ENCODE measurements around the gene CTRL.
A peak's percentile ranks its signal among the peaks of the same experiment; 100 is the strongest.
"Not testable (repeated sequence)": the region's sequence is repeated elsewhere in the genome, so short reads cannot be mapped to it uniquely, and the experiment has no call there.

Gene CTRL

DNA sequence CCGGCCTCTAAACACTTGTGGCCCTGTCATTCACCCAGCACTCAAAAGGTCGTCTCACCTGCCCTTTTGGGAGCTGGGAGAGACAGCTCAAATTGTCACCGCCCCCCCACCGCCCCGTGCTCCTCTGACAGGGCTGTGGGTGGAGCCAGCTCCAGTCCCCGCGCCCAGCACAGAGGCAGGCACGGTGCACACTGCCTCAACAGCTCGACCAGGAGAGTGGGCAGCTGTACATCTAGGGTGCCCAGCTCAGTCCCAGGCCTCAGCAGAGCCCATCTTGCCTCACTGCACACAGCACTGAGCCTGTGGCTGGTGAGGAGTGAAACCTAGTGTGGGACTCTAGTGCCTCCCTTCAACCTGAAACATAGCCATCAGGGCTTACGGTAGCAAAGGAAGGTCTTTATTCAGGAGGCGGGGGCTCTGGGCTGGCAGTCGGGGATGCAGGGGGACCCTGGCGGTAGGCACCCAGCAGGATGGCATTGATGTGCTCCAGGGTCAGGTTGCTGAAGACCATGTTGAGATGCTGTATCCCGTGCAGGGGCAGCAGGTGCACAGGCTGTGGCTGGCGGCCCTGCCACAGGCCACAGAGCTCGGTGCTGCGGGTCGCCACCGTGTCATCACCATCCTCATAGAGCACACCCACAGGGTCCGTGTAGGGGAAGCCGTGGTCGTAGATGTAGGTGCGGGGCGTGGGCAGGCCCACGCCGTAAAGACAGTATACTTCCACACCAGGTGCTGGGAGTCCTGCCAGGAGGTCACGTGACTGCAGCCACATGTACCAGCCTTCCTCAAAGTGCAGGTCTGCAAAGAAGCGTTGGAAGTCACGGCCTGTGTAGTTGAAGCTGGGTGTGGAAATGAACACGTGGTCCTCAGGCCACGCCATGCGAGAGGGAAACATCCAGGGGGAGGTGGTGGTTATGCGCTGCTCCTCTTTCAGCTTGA lies 8.1 kb upstream of the CTRL start:
- ChIA-PET POLR2A (interaction anchor here (1.1 kb wide), 1 partner anchor 8 kb away, joined by 3 read pairs; no protein-coding TSS in a partner anchor), CTCF (interaction anchor here (0.7 to 4.3 kb wide), 8 partner anchors 7 to 272 kb away, joined by 3 to 34 read pairs (median 9); partner anchors contain the start of gene NRN1L)
- TF ChIP-seq, protein P1, sequence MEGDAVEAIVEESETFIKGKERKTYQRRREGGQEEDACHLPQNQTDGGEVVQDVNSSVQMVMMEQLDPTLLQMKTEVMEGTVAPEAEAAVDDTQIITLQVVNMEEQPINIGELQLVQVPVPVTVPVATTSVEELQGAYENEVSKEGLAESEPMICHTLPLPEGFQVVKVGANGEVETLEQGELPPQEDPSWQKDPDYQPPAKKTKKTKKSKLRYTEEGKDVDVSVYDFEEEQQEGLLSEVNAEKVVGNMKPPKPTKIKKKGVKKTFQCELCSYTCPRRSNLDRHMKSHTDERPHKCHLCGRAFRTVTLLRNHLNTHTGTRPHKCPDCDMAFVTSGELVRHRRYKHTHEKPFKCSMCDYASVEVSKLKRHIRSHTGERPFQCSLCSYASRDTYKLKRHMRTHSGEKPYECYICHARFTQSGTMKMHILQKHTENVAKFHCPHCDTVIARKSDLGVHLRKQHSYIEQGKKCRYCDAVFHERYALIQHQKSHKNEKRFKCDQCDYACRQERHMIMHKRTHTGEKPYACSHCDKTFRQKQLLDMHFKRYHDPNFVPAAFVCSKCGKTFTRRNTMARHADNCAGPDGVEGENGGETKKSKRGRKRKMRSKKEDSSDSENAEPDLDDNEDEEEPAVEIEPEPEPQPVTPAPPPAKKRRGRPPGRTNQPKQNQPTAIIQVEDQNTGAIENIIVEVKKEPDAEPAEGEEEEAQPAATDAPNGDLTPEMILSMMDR (IDR thresholded peaks at IDR 0.05; ENCODE audit: insufficient read depth, low read length, missing control alignments): no peak
- H3K4me3 ChIP-seq (ENCODE audit: low read depth, low read length): no peak overlapping the region
- no peak for DNase-seq (ENCODE audit: low read depth, low spot score)

DNA sequence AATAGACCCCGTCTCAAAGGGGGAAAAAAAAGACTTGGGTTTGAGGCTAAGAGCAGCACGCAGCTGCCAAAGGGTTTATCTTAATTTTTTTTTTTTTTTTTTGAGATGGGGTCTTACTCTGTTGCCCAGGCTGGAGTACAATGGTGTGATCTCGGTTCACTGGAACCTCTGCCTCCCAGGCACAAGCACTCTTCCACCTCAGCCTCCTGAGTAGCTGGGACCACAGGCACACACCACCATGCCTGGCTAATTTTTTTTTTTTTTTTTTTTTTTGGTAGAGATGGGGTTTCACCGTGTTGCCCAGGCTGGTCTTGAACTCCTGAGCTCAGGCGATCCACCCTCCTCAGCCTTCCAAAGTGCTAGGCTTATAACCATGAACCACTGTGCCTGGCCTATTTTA lies 6.1 kb upstream of the CTRL start:
- H3K4me3 ChIP-seq (ENCODE audit: low read depth, low read length); DNase-seq (ENCODE audit: low read depth, low spot score): not testable (repeated sequence)
- ChIA-PET POLR2A (interaction anchor here (0.8 kb wide), 1 partner anchor 10 kb away, joined by 6 read pairs; no protein-coding TSS in a partner anchor), CTCF (interaction anchor here (1.2 to 16.7 kb wide), 3 partner anchors 9 to 122 kb away, joined by 3 to 227 read pairs (median 6); no protein-coding TSS in a partner anchor)

DNA sequence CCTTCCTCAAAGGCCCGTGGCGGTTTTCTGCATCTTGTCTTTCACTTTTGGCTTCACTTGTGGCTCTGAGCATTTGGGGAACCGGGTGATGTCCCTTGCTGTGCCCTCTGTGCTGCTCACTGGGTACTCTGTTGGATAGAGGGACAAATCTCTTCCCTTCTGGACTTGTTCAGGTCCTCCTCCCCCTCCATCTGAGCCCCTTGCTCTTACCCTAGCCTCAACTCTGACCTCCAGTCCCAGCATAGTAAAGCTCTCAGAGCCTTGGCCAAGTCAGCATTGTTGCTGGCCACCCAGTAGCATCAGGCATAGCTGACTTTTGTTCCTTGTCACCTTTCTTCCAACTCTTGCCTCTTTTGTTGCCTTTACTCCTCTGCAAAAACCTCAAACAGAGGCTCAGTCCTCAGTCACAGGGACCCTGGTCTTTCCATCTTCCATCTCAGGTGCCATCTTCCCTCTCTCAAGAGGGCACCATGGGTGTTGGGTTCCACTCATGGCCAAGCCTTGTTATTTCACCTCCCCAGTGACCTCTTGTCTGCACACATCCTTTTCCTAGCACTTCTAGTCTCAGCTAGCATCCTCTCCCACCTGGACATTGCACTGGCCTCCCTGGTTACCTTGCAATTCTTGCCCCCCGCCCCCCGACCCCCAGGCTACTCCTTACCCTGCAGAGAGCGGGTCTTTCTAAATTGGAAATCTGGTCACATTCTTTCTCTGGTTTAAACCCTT lies 5.4 kb upstream of the CTRL start:
- TF ChIP-seq, protein P1 (IDR thresholded peaks at IDR 0.05; ENCODE audit: insufficient read depth, low read length, missing control alignments): no peak
- DNase-seq (ENCODE audit: low read depth, low spot score): no peak
- POLR2A ChIA-PET: interaction anchor here (0.8 to 1.8 kb wide), 3 partner anchors 11 to 23 kb away, joined by 3 to 11 read pairs (median 6); no protein-coding TSS in a partner anchor
- CTCF ChIA-PET: interaction anchor here (0.9 to 16.7 kb wide), 7 partner anchors 9 to 416 kb away, joined by 3 to 227 read pairs (median 6); partner anchors contain the start of gene NRN1L
- peak overlapping the region; percentile 100 for H3K4me3 ChIP-seq (ENCODE audit: low read depth, low read length)

DNA sequence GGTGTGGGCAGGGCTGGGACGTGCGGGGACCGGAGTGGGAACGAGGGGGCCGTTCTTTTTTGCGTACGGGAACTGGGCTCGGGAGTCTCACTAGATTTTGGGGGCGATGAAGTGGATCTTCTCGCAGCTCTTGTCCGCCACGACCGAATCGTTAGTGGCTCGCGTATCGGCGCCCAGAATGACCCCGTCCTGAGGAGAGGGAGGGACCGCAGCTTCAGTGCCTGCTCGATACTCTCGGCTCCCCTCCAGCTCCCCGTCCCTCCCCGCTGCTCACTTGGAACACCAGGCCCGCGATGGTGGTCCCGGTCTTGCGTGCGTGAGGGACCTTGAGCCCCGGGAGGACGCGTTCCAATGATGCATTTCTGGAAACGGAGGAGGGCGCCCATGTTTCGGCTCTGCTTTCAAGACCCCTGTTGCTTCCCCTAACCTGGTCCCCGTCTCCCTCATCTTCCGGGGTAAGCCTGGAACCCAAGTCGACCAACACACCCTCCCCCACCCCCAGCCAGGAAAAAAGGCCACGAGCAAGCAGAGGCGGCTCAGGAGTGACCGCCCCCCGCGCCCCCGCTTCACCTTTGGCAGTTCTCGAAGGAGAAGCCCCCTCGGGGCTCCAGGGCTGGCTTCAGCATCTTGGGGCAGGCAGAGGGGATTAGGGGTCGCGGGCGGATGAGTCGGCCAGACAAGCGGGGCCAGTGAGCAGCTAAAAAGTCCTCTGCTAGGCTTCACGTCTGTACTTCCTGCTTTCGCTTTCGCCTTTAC lies 4.6 kb upstream of the CTRL start, which contains the start of gene PSMB10:
Gene PSMB10 (minus strand): TSS at position 727 of the 756 bp plus-strand sequence. CDS start 101 bp downstream, at position 626.
- POLR2A ChIA-PET: interaction anchor here (0.8 to 1.8 kb wide), 11 partner anchors 10 to 264 kb away, joined by 3 to 11 read pairs (median 4); no protein-coding TSS in a partner anchor
- CTCF ChIA-PET: interaction anchor here (0.9 to 16.7 kb wide), 11 partner anchors 8 to 416 kb away, joined by 3 to 227 read pairs (median 5); partner anchors contain the start of gene NRN1L
- TF ChIP-seq, protein P1 (IDR thresholded peaks at IDR 0.05; ENCODE audit: insufficient read depth, low read length, missing control alignments): no peak
- no peak for DNase-seq (ENCODE audit: low read depth, low spot score)
- peak within 1 kb of the TSS; percentile 100 for H3K4me3 ChIP-seq (ENCODE audit: low read depth, low read length)

DNA sequence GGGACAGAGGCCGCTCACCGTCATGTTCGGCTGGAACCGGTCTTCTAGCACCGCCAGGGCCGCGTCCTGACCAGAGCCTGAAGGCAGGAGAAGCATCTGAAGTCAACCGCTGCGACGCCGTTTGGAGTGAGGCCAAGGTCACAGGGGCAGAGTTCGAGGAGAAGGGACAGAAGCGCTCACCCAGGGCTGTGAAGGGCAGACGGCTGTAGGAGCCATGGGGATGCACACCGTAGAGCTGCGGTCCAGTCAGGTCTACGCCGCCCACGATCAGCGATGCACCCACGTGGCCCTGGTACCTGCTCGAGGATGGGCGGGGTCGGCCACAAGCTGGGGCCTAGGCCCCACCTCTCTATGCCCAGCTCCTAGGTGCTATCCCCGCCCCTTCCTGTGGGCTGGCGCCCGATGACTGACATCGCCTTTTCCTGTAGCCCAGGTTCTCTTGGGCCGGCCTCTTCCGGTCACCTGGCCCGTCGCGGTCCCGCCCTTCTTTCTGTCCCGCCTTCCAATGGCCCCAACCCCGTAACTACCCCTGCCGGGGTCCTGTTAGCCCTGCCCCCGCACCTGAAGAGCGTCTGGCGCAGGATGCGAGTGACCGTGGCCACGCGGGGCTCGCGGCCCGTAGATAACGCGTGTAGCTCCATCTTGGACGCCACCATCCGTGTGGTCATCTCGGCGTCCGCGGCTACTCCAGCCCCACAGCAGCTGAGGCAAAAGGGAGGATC lies 3.9 kb upstream of the CTRL start:
- DNase-seq (ENCODE audit: low read depth, low spot score): peak; percentile 56
- peak overlapping the region; percentile 100 for H3K4me3 ChIP-seq (ENCODE audit: low read depth, low read length)
- ChIA-PET POLR2A (interaction anchor here (0.8 to 2.5 kb wide), 14 partner anchors 11 to 263 kb away, joined by 3 to 11 read pairs (median 4); no protein-coding TSS in a partner anchor), CTCF (interaction anchor here (0.9 to 16.7 kb wide), 11 partner anchors 10 to 415 kb away, joined by 3 to 227 read pairs (median 5); partner anchors contain the start of gene NRN1L)
- TF ChIP-seq, protein P1 (IDR thresholded peaks at IDR 0.05; ENCODE audit: insufficient read depth, low read length, missing control alignments): no peak
